Esophagus squamous epithelium (tissue), 5 donors: ENCODE measurements around the gene MXI1. TPM values are rescaled to one million over a fixed set of nuclear protein-coding genes. Genes with fewer than 3 reads are reported as not detected.

ENCODE experiments used
- DNase-seq: peaks from one replicate; lab custom pipeline; 2025; lab: John Stamatoyannopoulos, UW
- H3K27ac ChIP-seq, 4 donors: fragments of 200-600 bp; sonication (generic); one replicate each; pipeline ENCODE4 v1.5.1; 2016 to 2019; ENCODE audit warnings: mild to moderate bottlenecking in 1 of 4
- H3K27me3 ChIP-seq, 4 donors: fragments of 200-600 bp; sonication (generic); 1 replicate in 3 of 4; 2 replicates in 1 of 4; pipeline versions ENCODE4 v1.5.1 to v1.6.0; 2017 to 2021; ENCODE audit warnings: antibody characterized with exemption in 1 of 4
- H3K36me3 ChIP-seq, 3 donors: fragments of 200-600 bp; sonication (generic); one replicate each; pipeline ENCODE4 v1.5.1; 2016 to 2019
- H3K4me1 ChIP-seq, 3 donors: fragments of 200-600 bp; sonication (generic); one replicate each; pipeline ENCODE4 v1.5.1; 2017 to 2019
- H3K4me3 ChIP-seq, 4 donors: fragments of 200-600 bp; sonication (generic); 1 replicate in 3 of 4; 2 replicates in 1 of 4; pipeline ENCODE4 v1.5.1; 2016 to 2019; ENCODE audit warnings: mild to moderate bottlenecking in 2 of 4, moderate library complexity in 1 of 4
- H3K9me3 ChIP-seq, 3 donors: fragments of 200-600 bp; sonication (generic); one replicate each; pipeline ENCODE4 v1.5.1; 2016 to 2019
- POLR2A ChIP-seq, 4 donors: fragments of 450-650 bp; IDR thresholded peaks; one replicate each; pipeline ENCODE4 v1.6.1; 2017; ENCODE audit warnings: antibody characterized with exemption in 4 of 4, mild to moderate bottlenecking in 4 of 4, moderate library complexity in 3 of 4
- WGBS, 2 donors: methylation state at CpG; one replicate each; pipeline ENCODE4 v1.1.5; 2018; 5-methylcytosine and 5-hydroxymethylcytosine counted together
- intact Hi-C: fragments of 100-400 bp; cut with DNase I; formaldehyde crosslinking; loops from one replicate; pipeline ENCODE4 v1.15.0; 2022
- total RNA-seq, 4 donors: library from RNA; depleted of rRNA; stranded (reverse); fragments of >200 nt; gene quantifications; one replicate each; pipeline ENCODE4 v1.1.0, GENCODE V29; 2016
- TF ChIP-seq, protein P1 (sequence below), 6 experiments: fragments of 450-650 bp in 4 of 6; fragments of 200-600 bp in 2 of 6; sonication (generic) in 2 of 6; IDR thresholded peaks; one replicate each; pipeline ENCODE4 v1.5.1; 2016 to 2019; ENCODE audit warnings: antibody characterized with exemption in 6 of 6, mild to moderate bottlenecking in 4 of 6, moderate library complexity in 4 of 6
- donor health status: DM: yes; HTN: yes; CAD: no.

MXI1 gene
- total RNA-seq, 4 donors from 2014 or later = 16.0 to 53.2 (median 35.0) TPM

DNA sequence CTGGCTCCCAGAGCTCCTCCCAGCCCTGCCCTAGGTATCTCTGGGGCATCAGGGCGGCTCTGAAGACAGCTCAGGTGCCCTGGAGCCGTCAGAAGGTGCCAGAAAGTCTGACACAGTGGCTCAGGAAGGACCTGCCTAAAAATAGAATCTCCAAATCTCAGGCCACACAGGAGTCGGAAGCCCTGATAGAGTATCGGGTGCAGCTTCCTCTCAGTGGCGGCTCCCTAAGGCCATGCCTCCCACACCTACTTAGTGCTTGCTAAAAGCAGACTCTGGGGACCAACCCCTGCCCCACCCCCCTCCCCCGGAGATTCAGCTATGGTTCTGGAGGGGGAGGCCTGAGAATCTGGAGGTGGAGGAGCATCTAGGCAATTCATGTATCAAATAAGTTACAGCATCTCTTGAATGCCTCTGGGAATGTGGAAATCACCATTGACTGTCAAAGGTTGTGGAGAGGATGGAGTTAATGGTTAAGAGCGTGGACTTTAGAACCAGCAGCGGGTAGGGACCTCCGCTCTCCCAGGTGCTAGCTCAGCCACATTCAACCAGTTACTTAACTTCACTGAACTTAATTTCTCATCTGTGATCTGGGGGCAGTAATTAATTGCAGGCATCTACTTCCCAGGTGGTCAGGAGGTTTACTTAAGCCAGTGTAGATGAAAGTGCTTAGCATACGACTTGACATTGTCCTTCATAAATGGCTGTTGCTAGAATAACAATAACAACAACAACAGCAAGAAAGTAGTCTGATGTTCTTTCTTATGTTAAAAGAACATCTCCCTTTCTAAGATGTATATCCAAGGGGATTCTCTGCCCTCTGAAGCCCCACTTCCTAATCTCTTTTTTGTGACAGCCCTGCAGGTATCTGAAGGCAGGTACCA is 38.6 kb upstream of the MXI1 start:
- no peak for TF ChIP-seq POLR2A (IDR thresholded peaks at IDR 0.05)
- TF ChIP-seq, protein P1, sequence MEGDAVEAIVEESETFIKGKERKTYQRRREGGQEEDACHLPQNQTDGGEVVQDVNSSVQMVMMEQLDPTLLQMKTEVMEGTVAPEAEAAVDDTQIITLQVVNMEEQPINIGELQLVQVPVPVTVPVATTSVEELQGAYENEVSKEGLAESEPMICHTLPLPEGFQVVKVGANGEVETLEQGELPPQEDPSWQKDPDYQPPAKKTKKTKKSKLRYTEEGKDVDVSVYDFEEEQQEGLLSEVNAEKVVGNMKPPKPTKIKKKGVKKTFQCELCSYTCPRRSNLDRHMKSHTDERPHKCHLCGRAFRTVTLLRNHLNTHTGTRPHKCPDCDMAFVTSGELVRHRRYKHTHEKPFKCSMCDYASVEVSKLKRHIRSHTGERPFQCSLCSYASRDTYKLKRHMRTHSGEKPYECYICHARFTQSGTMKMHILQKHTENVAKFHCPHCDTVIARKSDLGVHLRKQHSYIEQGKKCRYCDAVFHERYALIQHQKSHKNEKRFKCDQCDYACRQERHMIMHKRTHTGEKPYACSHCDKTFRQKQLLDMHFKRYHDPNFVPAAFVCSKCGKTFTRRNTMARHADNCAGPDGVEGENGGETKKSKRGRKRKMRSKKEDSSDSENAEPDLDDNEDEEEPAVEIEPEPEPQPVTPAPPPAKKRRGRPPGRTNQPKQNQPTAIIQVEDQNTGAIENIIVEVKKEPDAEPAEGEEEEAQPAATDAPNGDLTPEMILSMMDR (IDR thresholded peaks at IDR 0.05) = no peak
- intact Hi-C loops = no loop called here
- WGBS, 2 donors = 27 to 37% methylated on average over 4 to 8 of the region's 10 CpGs
- H3K27ac ChIP-seq = no peak overlapping the region
- peaks cover 0 to 87% (median 1%) of the 10 kb centered on the region in 4 donors for H3K27me3 ChIP-seq
- DNase-seq = no peak
- H3K4me3 ChIP-seq = no peak overlapping the region
- no peaks in the 10 kb centered on the region for H3K36me3 ChIP-seq
- H3K4me1 ChIP-seq = peaks cover 0 to 28% (median 5%) of the 10 kb centered on the region in 3 donors
- no peaks in the 10 kb centered on the region for H3K9me3 ChIP-seq

GRCh38 chr10:110169586-110169985 is 37.8 kb upstream of the MXI1 start:
- TF ChIP-seq, protein P1 (IDR thresholded peaks at IDR 0.05) = no peak
- no peak for TF ChIP-seq POLR2A (IDR thresholded peaks at IDR 0.05)
- H3K4me1 ChIP-seq = peaks cover 0 to 28% (median 5%) of the 10 kb centered on the region in 3 donors
- intact Hi-C loops = no loop called here
- WGBS, 2 donors = 30 to 42% methylated on average over 1 of the region's 1 CpG
- DNase-seq = no peak
- H3K4me3 ChIP-seq = no peak overlapping the region
- H3K36me3 ChIP-seq = no peaks in the 10 kb centered on the region
- no peaks in the 10 kb centered on the region for H3K9me3 ChIP-seq
- no peak overlapping the region for H3K27ac ChIP-seq
- H3K27me3 ChIP-seq = peaks cover 0 to 84% (median 1%) of the 10 kb centered on the region in 4 donors

GRCh38 chr10:110170142-110170971 is 37.0 kb upstream of the MXI1 start:
- no peak for TF ChIP-seq POLR2A (IDR thresholded peaks at IDR 0.05)
- TF ChIP-seq, protein P1 (IDR thresholded peaks at IDR 0.05) = no peak
- no peak overlapping the region for H3K4me3 ChIP-seq
- peaks cover 0 to 28% (median 5%) of the 10 kb centered on the region in 3 donors for H3K4me1 ChIP-seq
- H3K27ac ChIP-seq = no peak overlapping the region
- no peaks in the 10 kb centered on the region for H3K9me3 ChIP-seq
- intact Hi-C loops = no loop called here
- peaks cover 0 to 79% (median 1%) of the 10 kb centered on the region in 4 donors for H3K27me3 ChIP-seq
- 3 to 12% methylated on average over 5 to 8 of the region's 13 CpGs for WGBS, 2 donors
- DNase-seq = no peak
- no peaks in the 10 kb centered on the region for H3K36me3 ChIP-seq

- H3K27me3 ChIP-seq = peaks cover 0 to 77% (median 1%) of the 10 kb centered on the region in 4 donors
Measured at GRCh38 chr10:110171032-110171431, 36.4 kb upstream of the MXI1 start.

More at GRCh38 chr10:110171032-110171431, 36.4 kb upstream of the MXI1 start:
- no peak overlapping the region for H3K27ac ChIP-seq
- DNase-seq = no peak
- no peak overlapping the region for H3K4me3 ChIP-seq
- H3K9me3 ChIP-seq = no peaks in the 10 kb centered on the region
- no peaks in the 10 kb centered on the region for H3K36me3 ChIP-seq
- WGBS, 2 donors = 40 to 70% methylated on average over 6 of the region's 6 CpGs
- intact Hi-C loops = no loop called here
- TF ChIP-seq POLR2A (IDR thresholded peaks at IDR 0.05) = no peak
- TF ChIP-seq, protein P1 (IDR thresholded peaks at IDR 0.05) = no peak
- H3K4me1 ChIP-seq = peaks cover 0 to 28% (median 5%) of the 10 kb centered on the region in 3 donors
